H9 (cell line): ENCODE data around the gene GALNT13. TPM values are rescaled to one million over a fixed set of nuclear protein-coding genes. Genes with fewer than 3 reads are reported as not detected.

Experiments
- DNase-seq: peaks from one replicate; pipeline ENCODE4 v3.0.0-alpha.2; 2017
- H2AFZ ChIP-seq: one replicate; pipeline ENCODE4 v1.6.1; 2013; ENCODE audit warnings: mild to moderate bottlenecking, low read length, control low read depth, moderate library complexity
- H2AK5ac ChIP-seq: 2 replicates; pipeline ENCODE4 v1.6.1; 2013; ENCODE audit warnings: low read length, control low read depth, mixed read lengths; ENCODE audit not compliant: insufficient read length
- H2BK120ac ChIP-seq: one replicate; pipeline ENCODE4 v1.6.1; 2013; ENCODE audit warnings: low read depth, mild to moderate bottlenecking, low read length, control low read depth, inconsistent platforms; ENCODE audit not compliant: poor library complexity, severe bottlenecking
- H2BK12ac ChIP-seq: 2 replicates; pipeline ENCODE4 v1.6.1; 2013; ENCODE audit warnings: low read length, control low read depth, mixed read lengths, low read depth; ENCODE audit not compliant: insufficient read length
- H2BK15ac ChIP-seq: 2 replicates; pipeline ENCODE4 v1.6.1; 2013; ENCODE audit warnings: low read depth, low read length, control low read depth
- H2BK20ac ChIP-seq: one replicate; pipeline ENCODE4 v1.6.1; 2013; ENCODE audit warnings: low read depth, mild to moderate bottlenecking, low read length, control low read depth, inconsistent platforms; ENCODE audit not compliant: poor library complexity, severe bottlenecking
- H2BK5ac ChIP-seq: 2 replicates; pipeline ENCODE4 v1.6.1; 2013; ENCODE audit warnings: low read length, control low read depth, mixed read lengths; ENCODE audit not compliant: insufficient read length
- H3K14ac ChIP-seq: 2 replicates; pipeline ENCODE4 v1.6.1; 2013; ENCODE audit warnings: low read length, control low read depth; ENCODE audit not compliant: insufficient read depth
- H3K18ac ChIP-seq: 2 replicates; pipeline ENCODE4 v1.6.1; 2013; ENCODE audit warnings: low read depth, mild to moderate bottlenecking, mixed read lengths, low read length, control low read depth; ENCODE audit not compliant: insufficient read length
- H3K23ac ChIP-seq: 2 replicates; pipeline ENCODE4 v1.6.1; 2013; ENCODE audit warnings: low read length, control low read depth, mixed read lengths, low read depth; ENCODE audit not compliant: insufficient read length
- H3K23me2 ChIP-seq: 2 replicates; pipeline ENCODE4 v1.6.1; 2013; ENCODE audit warnings: low read depth, mild to moderate bottlenecking, mixed read lengths, low read length, control low read depth; ENCODE audit not compliant: insufficient read length, poor library complexity, severe bottlenecking
- H3K27ac ChIP-seq: 2 replicates; pipeline ENCODE4 v1.5.1; 2013; ENCODE audit warnings: low read length, control low read depth, mixed read lengths, low read depth; ENCODE audit not compliant: insufficient read length
- H3K27me3 ChIP-seq: 2 replicates; pipeline ENCODE4 v1.6.1; 2013; ENCODE audit warnings: low read length, control low read depth, inconsistent platforms; ENCODE audit not compliant: insufficient read depth
- H3K4ac ChIP-seq: 2 replicates; pipeline ENCODE4 v1.6.1; 2013; ENCODE audit warnings: low read depth, mild to moderate bottlenecking, control low read depth, inconsistent platforms, low read length, moderate library complexity
- H3K4me1 ChIP-seq: 2 replicates; pipeline ENCODE4 v1.6.1; 2013; ENCODE audit warnings: low read length, control low read depth, inconsistent platforms; ENCODE audit not compliant: insufficient read depth
- H3K4me2 ChIP-seq: 2 replicates; pipeline ENCODE4 v1.6.1; 2013; ENCODE audit warnings: low read length, control low read depth, mixed read lengths; ENCODE audit not compliant: insufficient read length, insufficient read depth
- H3K56ac ChIP-seq: 2 replicates; pipeline ENCODE4 v1.6.1; 2013; ENCODE audit warnings: low read depth, mild to moderate bottlenecking, mixed read lengths, low read length, control low read depth; ENCODE audit not compliant: insufficient read length
- H3K79me1 ChIP-seq: 2 replicates; pipeline ENCODE4 v1.6.1; 2013; ENCODE audit warnings: low read depth, mild to moderate bottlenecking, moderate library complexity, low read length, control low read depth, inconsistent platforms; ENCODE audit not compliant: insufficient read depth, poor library complexity, severe bottlenecking
- H3K79me2 ChIP-seq: 2 replicates; pipeline ENCODE4 v1.6.1; 2013; ENCODE audit warnings: low read length, control low read depth, inconsistent platforms; ENCODE audit not compliant: insufficient read depth
- H3K9ac ChIP-seq: 2 replicates; pipeline ENCODE4 v1.6.1; 2013; ENCODE audit warnings: low read length, control low read depth, mixed read lengths; ENCODE audit not compliant: insufficient read length; ENCODE audit errors: extremely low read depth
- H3K9me3 ChIP-seq: one replicate; pipeline ENCODE4 v1.6.1; 2013; ENCODE audit warnings: low read depth, low read length, inconsistent platforms; ENCODE audit not compliant: control insufficient read depth
- H3T11ph ChIP-seq: one replicate; pipeline ENCODE4 v1.6.1; 2013; ENCODE audit warnings: mild to moderate bottlenecking, low read length, control low read depth, inconsistent platforms
- H4K20me1 ChIP-seq: one replicate; pipeline ENCODE4 v1.6.1; 2013; ENCODE audit not compliant: control insufficient read depth, insufficient read length, insufficient read depth
- H4K5ac ChIP-seq: 2 replicates; pipeline ENCODE4 v1.6.1; 2013; ENCODE audit warnings: low read depth, mild to moderate bottlenecking, mixed read lengths, low read length, control low read depth; ENCODE audit not compliant: insufficient read length
- H4K8ac ChIP-seq: replicated peaks from 2 replicates; pipeline ENCODE4 v1.6.1; 2013; ENCODE audit warnings: low read length, control low read depth, mixed read lengths, low read depth; ENCODE audit not compliant: insufficient read length
- H4K91ac ChIP-seq: 2 replicates; pipeline ENCODE4 v1.6.1; 2013; ENCODE audit warnings: low read depth, mild to moderate bottlenecking, moderate library complexity, mixed read lengths, low read length, control low read depth; ENCODE audit not compliant: insufficient read length
- H3K27ac Mint-ChIP-seq, 3 experiments: 2 replicates in 2 of 3; 3 replicates in 1 of 3; pipeline ENCODE4 v1.8.0; 2020 to 2021; ENCODE audit warnings: mixed read lengths in 3 of 3, mild to moderate bottlenecking in 1 of 3, moderate library complexity in 1 of 3
- H3K27me3 Mint-ChIP-seq: 2 replicates; pipeline ENCODE4 v1.8.0; 2021; ENCODE audit warnings: low read depth, mild to moderate bottlenecking, moderate library complexity, mixed read lengths
- H3K36me3 Mint-ChIP-seq, 3 experiments: 2 replicates in 2 of 3; 3 replicates in 1 of 3; pipeline ENCODE4 v1.8.0; 2020 to 2021; ENCODE audit warnings: low read depth in 3 of 3, mixed read lengths in 3 of 3; ENCODE audit not compliant: insufficient read depth in 1 of 3
- H3K4me1 Mint-ChIP-seq, 2 experiments: 2 replicates each; pipeline ENCODE4 v1.8.0; 2020; ENCODE audit warnings: mixed read lengths in 2 of 2
- H3K4me3 Mint-ChIP-seq, 2 experiments: 2 replicates in 1 of 2; 3 replicates in 1 of 2; pipeline ENCODE4 v1.8.0; 2020 to 2021; ENCODE audit warnings: mild to moderate bottlenecking in 2 of 2, mixed read lengths in 2 of 2, moderate library complexity in 1 of 2
- H3K9me3 Mint-ChIP-seq, 2 experiments: 2 replicates in 1 of 2; 3 replicates in 1 of 2; pipeline ENCODE4 v1.8.0; 2020; ENCODE audit warnings: mild to moderate bottlenecking in 2 of 2, mixed read lengths in 2 of 2, moderate library complexity in 1 of 2
- CTCF ChIP-seq: fragments of 200-600 bp; sonication (generic); conservative IDR thresholded peaks from 3 replicates; pipeline ENCODE4 v1.8.0; 2021; ENCODE audit warnings: antibody characterized with exemption, mild to moderate bottlenecking
- WGBS: extraction: QIAGEN DNeasy Blood & Tissue Kit; methylation state at CpG from one replicate; pipeline ENCODE4 v1.1.7; 2013; ENCODE audit warnings: missing lambda C conversion rate, low lambda C conversion rate, mixed read lengths; ENCODE audit not compliant: insufficient read length; ENCODE audit errors: extremely low coverage; 5-methylcytosine and 5-hydroxymethylcytosine counted together
- total RNA-seq: library from RNA; stranded (reverse); gene quantifications from 2 replicates; pipeline ENCODE4 v1.2.1, GENCODE V29; 2021

Gene GALNT13
- total RNA-seq, 1 experiment from 2014 or later, result 6.6 TPM

DNA sequence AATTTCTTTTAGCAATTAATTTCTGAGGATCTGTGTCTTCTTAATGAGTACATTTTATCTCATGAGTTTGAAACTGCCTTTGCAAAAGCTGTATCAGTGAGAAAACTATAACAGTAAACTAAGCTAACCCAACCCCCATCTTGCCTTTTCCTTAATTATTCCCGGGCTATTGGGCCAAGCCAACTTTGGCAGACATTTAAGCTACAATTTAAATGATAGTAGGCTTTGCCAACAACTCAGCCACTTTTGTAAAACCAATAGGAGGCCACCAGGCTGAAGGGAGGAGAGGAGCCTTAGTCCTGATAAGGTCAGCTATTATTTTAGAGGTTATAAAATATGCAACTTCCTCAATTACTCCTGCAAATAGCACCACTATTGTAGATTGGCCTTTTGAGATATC lies 608.8 kb downstream of the GALNT13 start:
- TF ChIP-seq CTCF, result no peak
- H2AFZ ChIP-seq, result no peak overlapping the region
- no peak overlapping the region for H3K4ac ChIP-seq
- no peaks in the 10 kb centered on the region for H3K79me2 ChIP-seq
- no peak overlapping the region for H4K5ac ChIP-seq
- H3T11ph ChIP-seq, result no peak overlapping the region
- H3K9me3 ChIP-seq, result no peaks in the 10 kb centered on the region
- peaks cover 3% of the 10 kb centered on the region; the same call in 1 of the 2 replicates for H3K4me1 ChIP-seq
- H3K27me3 ChIP-seq, result no peaks in the 10 kb centered on the region
- no peak overlapping the region for H3K14ac ChIP-seq
- no peak overlapping the region for H2BK15ac ChIP-seq
- H3K9ac ChIP-seq, result no peak overlapping the region
- no peaks in the 10 kb centered on the region for H3K79me1 ChIP-seq
- H3K4me2 ChIP-seq, result no peak overlapping the region
- H3K18ac ChIP-seq, result no peak overlapping the region
- H3K27ac Mint-ChIP-seq, result no peak overlapping the region
- H2BK20ac ChIP-seq, result no peak overlapping the region
- DNase-seq, result no peak
- H2AK5ac ChIP-seq, result no peak overlapping the region
- no peaks in the 10 kb centered on the region for H4K20me1 ChIP-seq
- no peaks in the 10 kb centered on the region for H3K27me3 Mint-ChIP-seq
- H2BK5ac ChIP-seq, result no peak overlapping the region
- no peak overlapping the region for H4K8ac ChIP-seq
- H3K56ac ChIP-seq, result no peak overlapping the region
- H4K91ac ChIP-seq, result no peak overlapping the region
- H3K9me3 Mint-ChIP-seq, result peaks cover 0 to 2% of the 10 kb centered on the region in 2 experiments; a peak in 2 of 5 replicates
- no peak overlapping the region for H3K27ac ChIP-seq
- WGBS, result no CpG with 5 or more reads among the region's 1 CpG
- H2BK12ac ChIP-seq, result no peak overlapping the region
- no peak overlapping the region for H2BK120ac ChIP-seq
- H3K23me2 ChIP-seq, result no peaks in the 10 kb centered on the region
- no peak overlapping the region for H3K4me3 Mint-ChIP-seq
- no peak overlapping the region for H3K23ac ChIP-seq
- no peaks in the 10 kb centered on the region for H3K36me3 Mint-ChIP-seq
- H3K4me1 Mint-ChIP-seq, result peaks cover 26 to 30% of the 10 kb centered on the region in 2 experiments
